GM19328 (cell line): ENCODE results near the gene RPP25L.
"Not testable (repeated sequence)": the region's sequence is repeated elsewhere in the genome, so short reads cannot be mapped to it uniquely, and the experiment has no call there.

ENCODE experiments used
- ATAC-seq: cut with Tn5 transposase; IDR thresholded peaks from one replicate; pipeline ENCODE4 v1.9.1; 2021; ENCODE audit warnings: mild to moderate bottlenecking, moderate library complexity; ENCODE audit not compliant: unreplicated experiment

RPP25L gene

DNA sequence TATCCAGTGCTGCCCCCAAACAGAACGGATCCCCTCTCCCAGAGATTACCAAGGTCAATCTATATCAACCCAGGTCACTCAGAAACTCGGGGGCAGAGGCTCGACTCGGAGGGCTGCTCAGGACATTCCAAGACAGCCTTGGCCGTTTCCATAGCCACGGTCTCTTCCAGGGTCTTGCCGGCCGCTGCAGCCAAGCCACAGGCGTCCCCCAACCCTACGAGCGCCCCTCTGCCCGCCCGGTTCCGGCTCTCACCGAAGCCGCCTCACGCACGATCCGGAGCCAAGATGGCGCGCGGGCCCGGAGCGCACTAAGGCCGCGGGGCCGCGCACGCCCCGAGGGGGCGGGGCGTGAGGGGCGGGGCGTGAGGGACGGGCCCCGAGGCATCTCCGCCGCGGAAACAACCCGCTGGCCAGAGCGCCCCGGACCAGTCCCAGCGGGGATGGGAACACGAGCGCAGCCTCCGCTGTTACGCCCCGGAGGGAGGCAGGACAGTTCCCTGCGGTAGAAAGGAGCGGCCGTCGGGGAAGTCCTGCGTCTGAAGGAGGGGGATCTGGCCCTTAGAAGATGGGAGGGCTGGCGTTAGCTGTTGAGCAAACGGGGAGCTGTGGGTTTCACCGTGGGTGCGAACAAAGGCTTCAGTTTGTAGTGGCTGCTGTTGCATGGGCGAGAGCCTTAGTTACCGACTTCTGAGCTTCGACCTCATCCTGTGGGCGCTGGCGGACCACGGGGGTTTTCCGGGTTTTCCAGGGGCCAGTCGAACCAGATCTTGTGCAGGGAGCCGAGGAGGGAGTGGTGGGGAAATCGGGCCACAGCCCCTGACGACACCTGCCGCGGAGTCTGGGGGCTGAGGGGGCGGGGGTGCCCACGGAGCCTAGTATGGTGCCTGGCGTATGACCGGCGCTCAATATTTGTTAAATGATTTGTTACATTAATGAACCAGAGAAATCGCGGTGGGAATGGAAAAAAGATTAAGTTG lies at the start of gene RPP25L:
Gene RPP25L, minus strand, starts transcription at position 287 of the 977 bp plus-strand sequence. CDS start 801 bp downstream, outside the sequence.
- ATAC-seq, result peak; percentile 74

DNA sequence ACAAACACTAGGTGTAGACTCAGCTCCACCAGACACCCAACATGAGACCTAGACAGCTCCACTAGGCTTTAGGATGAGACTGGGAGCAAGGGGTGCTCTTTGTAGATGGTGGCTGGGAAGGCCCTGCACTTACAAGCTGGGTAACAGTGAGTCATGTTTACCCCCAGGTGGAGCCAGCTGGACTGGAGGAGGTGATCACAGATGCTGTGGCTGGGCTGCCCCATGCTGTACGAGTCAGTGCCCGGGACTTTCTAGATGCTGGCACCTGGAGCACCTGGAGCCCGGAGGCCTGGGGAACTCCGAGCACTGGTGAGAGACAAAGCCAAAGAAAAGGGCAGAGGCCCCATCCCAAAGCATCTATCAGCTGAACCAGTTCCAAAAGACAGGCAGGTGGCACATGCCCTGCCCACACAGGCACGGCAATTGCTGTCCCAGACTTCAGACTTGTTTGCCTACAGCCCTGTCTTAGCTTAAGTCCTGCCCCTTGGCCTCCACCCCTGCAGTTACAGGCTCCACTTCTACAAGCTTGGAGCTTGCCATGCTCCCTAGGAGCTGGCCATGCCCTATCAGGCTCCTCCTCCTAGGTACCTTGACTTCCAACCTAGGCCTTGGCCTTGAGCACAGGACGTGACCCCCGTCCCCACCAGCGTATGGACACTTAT lies 47.8 kb upstream of the RPP25L start:
- ATAC-seq, result no peak

- ATAC-seq, result no peak
These were observed 46.6 kb upstream of the RPP25L start for GRCh38 chr9:34658461-34658860.

GRCh38 chr9:34656992-34657391 lies 45.1 kb upstream of the RPP25L start:
- ATAC-seq, result no peak

DNA sequence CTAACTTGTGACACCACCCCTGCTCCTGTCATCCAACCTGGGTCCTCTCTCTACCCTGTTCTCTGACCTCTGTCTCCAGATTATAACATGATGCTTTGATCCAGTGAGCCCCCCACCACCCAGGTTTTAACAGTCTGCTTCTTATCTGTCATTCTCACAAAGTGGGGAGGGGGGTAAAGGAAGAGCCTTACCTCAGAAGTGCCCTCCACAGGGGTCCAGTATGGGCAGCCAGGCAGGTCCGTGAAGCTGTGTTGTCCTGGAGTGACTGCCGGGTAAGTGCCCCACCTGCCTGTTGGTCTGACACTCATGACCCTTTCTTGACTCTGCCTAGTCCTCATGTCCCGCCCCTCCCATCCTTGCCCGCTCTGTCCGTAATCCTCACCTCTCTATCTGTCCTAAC lies 43.5 kb upstream of the RPP25L start:
- no peak for ATAC-seq

DNA sequence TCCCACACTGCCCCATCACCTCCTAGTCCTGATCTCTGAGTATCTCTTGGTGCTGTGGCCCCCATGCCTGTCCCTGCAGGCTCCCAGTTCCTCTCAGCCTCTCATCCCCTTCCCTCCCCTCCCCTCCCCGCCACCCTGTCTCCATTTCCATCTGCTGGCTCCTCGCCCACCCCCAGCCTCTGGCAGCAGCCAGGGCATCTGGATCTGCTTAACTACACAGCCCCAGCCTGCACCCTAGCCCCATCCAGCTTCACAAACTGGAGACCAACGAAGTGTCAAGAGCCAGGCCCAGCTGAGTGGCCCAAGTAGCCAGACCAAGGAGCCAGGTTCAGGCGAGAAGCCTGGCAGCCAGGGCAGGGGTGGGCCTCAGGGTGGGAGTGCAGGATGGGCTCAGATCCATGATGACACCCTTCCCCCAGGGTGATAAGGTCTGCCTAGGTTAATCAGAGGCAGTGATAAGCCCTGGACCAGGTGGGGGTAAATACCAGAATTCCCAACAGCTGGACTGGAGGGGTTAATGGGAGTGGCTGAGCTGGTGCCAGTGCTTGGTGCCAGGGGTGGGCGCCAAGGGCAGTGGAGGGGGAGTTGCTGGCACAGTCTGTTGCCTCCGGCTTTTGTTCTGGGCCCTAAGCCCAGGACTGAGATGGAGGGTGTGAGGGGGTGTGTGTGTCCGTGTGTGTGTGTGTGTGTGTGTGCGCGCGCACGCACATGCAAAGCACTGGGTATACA lies 42.6 kb upstream of the RPP25L start:
- no peak for ATAC-seq

DNA sequence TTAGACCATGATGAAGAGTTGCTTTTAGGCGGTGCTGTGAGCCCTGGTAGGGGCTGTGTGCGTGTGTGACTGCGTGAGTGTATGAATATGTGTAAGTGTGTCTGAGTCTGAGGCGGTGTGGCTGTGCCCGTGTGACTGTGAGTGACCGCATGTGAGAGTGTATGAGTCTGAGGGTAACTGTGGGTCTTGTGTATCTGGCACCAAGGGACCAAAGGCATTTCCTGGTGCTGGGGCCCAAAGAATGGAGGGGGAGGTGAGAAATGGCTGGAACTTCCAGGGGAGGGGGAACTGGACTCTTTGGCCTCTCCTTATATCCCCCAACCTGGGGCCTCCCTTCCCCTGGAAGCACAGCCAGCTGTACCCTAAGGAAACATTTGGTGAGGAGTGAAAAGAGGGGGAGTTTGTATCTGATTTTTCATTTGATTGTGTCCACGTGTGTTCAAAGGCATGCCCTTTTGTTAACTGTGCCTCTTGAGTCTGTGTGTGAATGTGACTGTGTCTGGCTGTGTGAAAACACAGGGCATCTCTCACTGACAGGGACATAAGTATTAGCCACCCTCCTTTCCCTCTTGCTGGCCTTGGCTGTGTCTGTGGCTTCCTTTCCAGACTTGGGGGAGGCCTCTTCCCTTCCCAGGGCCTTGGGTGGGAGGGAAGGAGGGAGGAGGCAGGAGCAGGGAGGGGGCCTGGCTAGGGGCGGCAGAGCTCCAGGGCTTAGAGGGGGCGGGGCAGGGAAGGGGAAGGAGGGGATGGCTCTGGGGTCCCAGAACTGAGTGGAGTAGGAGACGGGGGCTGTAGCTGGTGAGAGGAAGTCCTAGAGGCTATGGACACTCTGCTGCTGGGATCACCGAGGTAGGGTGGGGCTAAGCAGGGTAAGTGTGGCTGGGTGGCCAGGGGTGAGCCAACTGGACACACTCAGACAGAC lies 41.5 kb upstream of the RPP25L start:
- no peak for ATAC-seq

DNA sequence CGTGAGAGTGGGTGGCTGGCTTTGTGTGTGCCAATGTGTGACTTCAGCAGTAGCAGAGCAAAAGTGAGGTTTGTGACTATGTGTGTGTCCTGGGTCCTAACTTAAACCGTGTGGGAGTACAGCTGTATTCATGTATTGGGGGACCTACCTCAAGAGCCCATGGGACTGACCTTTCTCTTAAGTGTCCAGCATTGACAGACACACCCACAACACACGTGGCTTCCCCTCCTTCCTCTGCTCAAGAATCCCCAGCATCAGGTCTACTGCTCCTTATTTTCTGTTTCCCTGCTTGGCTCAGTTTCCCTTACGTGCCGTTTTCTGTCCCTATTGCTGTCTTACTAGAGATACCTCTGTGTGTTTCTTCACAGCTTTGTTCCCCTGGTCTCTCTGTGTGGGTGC lies 40.7 kb upstream of the RPP25L start:
- ATAC-seq, result no peak

DNA sequence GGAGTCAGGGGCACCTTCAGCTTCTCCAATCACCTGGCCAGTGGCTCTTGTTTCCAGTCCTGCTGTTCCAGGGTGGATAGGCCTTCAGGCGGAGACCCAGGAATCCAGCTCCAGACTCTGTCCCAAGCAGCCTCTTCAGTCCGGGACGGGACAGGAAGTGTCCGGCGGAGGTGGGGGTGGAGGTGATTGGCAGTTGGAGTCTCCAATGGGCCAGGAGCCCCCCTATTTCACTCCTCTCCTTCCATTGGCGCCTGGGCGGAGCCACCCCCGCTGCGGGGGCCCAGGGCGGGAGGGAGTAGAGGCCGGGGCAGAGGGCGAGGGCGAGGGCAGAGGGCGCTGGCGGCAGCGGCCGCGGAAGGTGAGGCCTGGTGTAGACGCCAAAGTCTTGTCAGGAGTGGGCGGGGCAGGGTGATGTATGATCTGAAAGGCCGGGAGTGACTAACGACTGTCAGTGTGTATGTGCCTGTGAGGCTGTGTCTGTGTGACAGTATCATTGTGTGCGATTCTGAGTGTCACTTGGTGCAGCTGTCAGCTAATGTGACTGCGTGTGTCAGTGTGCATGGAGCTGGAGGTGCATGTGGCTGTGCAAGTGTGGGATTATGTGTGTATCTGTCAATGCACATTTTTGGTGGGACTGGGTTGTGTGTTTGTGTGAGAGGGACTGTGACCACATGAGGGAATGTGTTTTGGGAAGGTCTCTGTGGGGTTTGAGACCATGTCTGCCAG lies 40.1 kb upstream of the RPP25L start, which contains the start of gene IL11RA:
Gene IL11RA, plus strand, starts transcription at position 310 of the 726 bp plus-strand sequence. CDS start 3,033 bp downstream, outside the sequence.
- no peak for ATAC-seq

DNA sequence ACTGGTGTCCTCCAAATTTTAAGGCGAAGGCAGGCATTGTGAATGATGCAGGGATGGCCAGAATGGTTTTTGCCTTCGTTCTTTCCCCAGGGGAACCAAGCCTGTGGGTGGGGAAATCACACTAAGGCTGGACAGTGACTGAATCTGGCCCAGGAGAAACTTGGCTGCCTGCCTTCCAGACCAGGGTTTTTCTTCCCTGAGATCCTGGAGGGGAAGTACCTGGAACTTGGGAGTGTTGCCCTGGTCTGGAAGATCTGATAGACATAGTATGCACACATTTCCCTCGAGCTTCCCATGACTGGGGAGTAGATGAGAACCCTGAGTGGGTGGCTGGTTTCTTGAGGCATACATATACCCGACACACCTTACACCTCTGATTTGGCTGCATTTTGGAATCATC lies 39.4 kb upstream of the RPP25L start:
- no peak for ATAC-seq

GRCh38 chr9:34650816-34651215 lies 38.9 kb upstream of the RPP25L start:
- ATAC-seq, result no peak

DNA sequence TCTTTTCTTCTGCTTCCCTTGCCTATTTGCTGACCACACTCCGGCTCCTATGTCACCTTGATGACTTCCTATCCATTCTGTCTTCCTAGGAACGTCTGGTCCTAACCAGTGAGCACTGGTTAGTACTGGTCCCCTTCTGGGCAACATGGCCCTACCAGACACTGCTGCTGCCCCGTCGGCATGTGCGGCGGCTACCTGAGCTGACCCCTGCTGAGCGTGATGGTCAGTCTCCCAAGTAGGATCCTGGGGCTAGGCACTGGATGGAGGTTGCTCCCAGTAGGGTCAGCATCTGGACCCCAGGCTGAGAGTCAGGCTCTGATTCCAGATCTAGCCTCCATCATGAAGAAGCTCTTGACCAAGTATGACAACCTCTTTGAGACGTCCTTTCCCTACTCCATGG lies 36.8 kb upstream of the RPP25L start:
- ATAC-seq, result no peak

DNA sequence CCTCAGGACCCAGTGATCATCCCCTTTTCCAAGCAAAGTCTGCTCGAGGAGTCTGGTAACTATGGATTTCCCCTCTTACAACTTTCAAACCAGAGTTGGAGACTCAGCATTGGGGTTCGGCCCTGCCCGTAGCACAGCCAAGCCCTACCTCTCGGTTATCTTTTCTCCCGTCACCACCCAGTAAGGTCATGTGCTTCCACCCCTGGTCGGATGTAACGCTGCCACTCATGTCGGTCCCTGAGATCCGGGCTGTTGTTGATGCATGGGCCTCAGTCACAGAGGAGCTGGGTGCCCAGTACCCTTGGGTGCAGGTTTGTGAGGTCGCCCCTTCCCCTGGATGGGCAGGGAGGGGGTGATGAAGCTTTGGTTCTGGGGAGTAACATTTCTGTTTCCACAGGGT lies 35.8 kb upstream of the RPP25L start:
- ATAC-seq, result no peak

- no peak for ATAC-seq
These were observed 35.1 kb upstream of the RPP25L start for GRCh38 chr9:34647084-34647403.

- peak; percentile 84 for ATAC-seq
These were observed 34.5 kb upstream of the RPP25L start, which contains the start of gene GALT for GRCh38 chr9:34646211-34647083. Gene GALT (plus strand): TSS chr9:34646675. CDS start chr9:34646705, 30 bp downstream.

GRCh38 chr9:34644766-34645314 lies 32.9 kb upstream of the RPP25L start:
- ATAC-seq, result no peak

- no peak for ATAC-seq
These were observed 30.8 kb upstream of the RPP25L start for GRCh38 chr9:34642679-34643078.

DNA sequence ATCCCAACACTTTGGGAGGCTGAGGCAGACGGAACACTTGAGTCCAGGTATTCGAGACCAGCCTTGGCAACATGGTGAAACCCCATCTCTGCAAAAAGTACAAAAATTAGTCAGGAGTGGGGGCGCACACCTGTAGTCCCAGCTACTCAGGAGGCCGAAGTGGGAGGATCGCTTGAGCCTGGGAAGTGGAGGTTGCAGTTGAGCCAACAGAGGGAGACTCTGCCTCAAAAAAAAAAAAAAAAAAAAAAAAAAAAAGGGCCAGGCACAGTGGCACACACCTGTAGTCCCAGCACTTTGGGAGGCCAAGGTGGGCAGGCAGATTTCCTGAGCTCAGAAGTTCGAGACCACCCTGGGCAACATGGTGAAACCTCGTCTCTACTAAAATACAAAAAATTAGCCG lies 27.4 kb upstream of the RPP25L start:
- not testable (repeated sequence) for ATAC-seq
